Astrocyte (in vitro differentiated cells and primary cell): ENCODE data around the gene NR5A2.

Experiments used
- EZH2 ChIP-seq: IDR thresholded peaks from 2 replicates; pipeline ENCODE4 v1.6.1; 2012; ENCODE audit warnings: mild to moderate bottlenecking, low read length, inconsistent platforms; ENCODE audit not compliant: insufficient read depth
- TF ChIP-seq, protein P1 (sequence below): IDR thresholded peaks from 2 replicates; pipeline ENCODE4 v1.5.1; 2011; ENCODE audit warnings: low read depth, mild to moderate bottlenecking, inconsistent platforms, low read length, moderate library complexity; ENCODE audit not compliant: insufficient read depth

DNA sequence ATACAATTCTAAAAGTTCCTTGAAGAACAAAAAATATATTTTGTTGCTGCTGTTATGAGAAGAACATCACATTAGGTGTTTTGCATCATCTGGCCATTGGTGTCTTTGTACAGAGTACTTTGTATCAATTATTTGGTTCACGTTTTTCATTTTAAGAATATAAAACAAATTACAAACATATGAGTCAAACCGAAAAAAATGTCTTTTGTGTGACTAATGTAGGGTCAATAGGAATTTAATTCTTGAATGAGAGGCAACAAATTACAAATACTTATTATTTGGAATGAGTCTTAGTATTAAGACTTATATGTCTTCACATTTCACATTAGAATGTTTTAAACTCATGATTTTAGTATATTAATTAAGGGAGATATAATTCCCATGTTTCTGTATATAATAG lies 54.8 kb downstream of the NR5A2 start:
- TF ChIP-seq, protein P1, sequence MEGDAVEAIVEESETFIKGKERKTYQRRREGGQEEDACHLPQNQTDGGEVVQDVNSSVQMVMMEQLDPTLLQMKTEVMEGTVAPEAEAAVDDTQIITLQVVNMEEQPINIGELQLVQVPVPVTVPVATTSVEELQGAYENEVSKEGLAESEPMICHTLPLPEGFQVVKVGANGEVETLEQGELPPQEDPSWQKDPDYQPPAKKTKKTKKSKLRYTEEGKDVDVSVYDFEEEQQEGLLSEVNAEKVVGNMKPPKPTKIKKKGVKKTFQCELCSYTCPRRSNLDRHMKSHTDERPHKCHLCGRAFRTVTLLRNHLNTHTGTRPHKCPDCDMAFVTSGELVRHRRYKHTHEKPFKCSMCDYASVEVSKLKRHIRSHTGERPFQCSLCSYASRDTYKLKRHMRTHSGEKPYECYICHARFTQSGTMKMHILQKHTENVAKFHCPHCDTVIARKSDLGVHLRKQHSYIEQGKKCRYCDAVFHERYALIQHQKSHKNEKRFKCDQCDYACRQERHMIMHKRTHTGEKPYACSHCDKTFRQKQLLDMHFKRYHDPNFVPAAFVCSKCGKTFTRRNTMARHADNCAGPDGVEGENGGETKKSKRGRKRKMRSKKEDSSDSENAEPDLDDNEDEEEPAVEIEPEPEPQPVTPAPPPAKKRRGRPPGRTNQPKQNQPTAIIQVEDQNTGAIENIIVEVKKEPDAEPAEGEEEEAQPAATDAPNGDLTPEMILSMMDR = no peak
- TF ChIP-seq EZH2 = no peak
